ENCODE measurements around the gene TUBB. TPM values are rescaled to one million over a fixed set of nuclear protein-coding genes. Genes with fewer than 3 reads are reported as not detected.

The TUBB gene
- total and polyA plus RNA-seq, 9 of the 15 experiments (the other 6 are each of a cell fraction or from before 2014, with no cell fraction given), result 971 to 2,870 (median 1,478) TPM

- TF ChIP-seq, protein P1, sequence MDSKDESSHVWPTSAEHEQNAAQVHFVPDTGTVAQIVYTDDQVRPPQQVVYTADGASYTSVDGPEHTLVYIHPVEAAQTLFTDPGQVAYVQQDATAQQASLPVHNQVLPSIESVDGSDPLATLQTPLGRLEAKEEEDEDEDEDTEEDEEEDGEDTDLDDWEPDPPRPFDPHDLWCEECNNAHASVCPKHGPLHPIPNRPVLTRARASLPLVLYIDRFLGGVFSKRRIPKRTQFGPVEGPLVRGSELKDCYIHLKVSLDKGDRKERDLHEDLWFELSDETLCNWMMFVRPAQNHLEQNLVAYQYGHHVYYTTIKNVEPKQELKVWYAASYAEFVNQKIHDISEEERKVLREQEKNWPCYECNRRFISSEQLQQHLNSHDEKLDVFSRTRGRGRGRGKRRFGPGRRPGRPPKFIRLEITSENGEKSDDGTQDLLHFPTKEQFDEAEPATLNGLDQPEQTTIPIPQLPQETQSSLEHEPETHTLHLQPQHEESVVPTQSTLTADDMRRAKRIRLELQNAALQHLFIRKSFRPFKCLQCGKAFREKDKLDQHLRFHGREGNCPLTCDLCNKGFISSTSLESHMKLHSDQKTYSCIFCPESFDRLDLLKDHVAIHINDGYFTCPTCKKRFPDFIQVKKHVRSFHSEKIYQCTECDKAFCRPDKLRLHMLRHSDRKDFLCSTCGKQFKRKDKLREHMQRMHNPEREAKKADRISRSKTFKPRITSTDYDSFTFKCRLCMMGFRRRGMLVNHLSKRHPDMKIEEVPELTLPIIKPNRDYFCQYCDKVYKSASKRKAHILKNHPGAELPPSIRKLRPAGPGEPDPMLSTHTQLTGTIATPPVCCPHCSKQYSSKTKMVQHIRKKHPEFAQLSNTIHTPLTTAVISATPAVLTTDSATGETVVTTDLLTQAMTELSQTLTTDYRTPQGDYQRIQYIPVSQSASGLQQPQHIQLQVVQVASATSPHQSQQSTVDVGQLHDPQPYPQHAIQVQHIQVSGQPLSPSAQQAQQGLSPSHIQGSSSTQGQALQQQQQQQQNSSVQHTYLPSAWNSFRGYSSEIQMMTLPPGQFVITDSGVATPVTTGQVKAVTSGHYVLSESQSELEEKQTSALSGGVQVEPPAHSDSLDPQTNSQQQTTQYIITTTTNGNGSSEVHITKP (IDR thresholded peaks at IDR 0.05; ENCODE audit: partially characterized antibody), result peak; percentile 83
- no peak for TF ChIP-seq PPARD (CRISPR knock-in tag; IDR thresholded peaks at IDR 0.05)
- peak; percentile 82 for TF ChIP-seq MYC (IDR thresholded peaks at IDR 0.05; ENCODE audit: low read depth, low read length)
- peak; percentile 70 for TF ChIP-seq MYC (CRISPR knock-in tag; IDR thresholded peaks at IDR 0.05; ENCODE audit: borderline replicate concordance, low read depth)
- TF ChIP-seq HMG20A (CRISPR knock-in tag; conservative IDR thresholded peaks at IDR 0.05), result no peak
- TF ChIP-seq HDAC2 (IDR thresholded peaks at IDR 0.05), result peak; percentile 96
- TF ChIP-seq PYGO2 (tag; IDR thresholded peaks at IDR 0.05), result no peak
- TF ChIP-seq, protein P2, sequence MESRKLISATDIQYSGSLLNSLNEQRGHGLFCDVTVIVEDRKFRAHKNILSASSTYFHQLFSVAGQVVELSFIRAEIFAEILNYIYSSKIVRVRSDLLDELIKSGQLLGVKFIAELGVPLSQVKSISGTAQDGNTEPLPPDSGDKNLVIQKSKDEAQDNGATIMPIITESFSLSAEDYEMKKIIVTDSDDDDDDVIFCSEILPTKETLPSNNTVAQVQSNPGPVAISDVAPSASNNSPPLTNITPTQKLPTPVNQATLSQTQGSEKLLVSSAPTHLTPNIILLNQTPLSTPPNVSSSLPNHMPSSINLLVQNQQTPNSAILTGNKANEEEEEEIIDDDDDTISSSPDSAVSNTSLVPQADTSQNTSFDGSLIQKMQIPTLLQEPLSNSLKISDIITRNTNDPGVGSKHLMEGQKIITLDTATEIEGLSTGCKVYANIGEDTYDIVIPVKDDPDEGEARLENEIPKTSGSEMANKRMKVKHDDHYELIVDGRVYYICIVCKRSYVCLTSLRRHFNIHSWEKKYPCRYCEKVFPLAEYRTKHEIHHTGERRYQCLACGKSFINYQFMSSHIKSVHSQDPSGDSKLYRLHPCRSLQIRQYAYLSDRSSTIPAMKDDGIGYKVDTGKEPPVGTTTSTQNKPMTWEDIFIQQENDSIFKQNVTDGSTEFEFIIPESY (CRISPR knock-in tag; IDR thresholded peaks at IDR 0.05), result peak; percentile 60; the same call in 1 of the 2 replicates
- TF ChIP-seq HCFC1 (IDR thresholded peaks at IDR 0.05; ENCODE audit: low read depth, low read length), result no peak
- TF ChIP-seq, protein P3, sequence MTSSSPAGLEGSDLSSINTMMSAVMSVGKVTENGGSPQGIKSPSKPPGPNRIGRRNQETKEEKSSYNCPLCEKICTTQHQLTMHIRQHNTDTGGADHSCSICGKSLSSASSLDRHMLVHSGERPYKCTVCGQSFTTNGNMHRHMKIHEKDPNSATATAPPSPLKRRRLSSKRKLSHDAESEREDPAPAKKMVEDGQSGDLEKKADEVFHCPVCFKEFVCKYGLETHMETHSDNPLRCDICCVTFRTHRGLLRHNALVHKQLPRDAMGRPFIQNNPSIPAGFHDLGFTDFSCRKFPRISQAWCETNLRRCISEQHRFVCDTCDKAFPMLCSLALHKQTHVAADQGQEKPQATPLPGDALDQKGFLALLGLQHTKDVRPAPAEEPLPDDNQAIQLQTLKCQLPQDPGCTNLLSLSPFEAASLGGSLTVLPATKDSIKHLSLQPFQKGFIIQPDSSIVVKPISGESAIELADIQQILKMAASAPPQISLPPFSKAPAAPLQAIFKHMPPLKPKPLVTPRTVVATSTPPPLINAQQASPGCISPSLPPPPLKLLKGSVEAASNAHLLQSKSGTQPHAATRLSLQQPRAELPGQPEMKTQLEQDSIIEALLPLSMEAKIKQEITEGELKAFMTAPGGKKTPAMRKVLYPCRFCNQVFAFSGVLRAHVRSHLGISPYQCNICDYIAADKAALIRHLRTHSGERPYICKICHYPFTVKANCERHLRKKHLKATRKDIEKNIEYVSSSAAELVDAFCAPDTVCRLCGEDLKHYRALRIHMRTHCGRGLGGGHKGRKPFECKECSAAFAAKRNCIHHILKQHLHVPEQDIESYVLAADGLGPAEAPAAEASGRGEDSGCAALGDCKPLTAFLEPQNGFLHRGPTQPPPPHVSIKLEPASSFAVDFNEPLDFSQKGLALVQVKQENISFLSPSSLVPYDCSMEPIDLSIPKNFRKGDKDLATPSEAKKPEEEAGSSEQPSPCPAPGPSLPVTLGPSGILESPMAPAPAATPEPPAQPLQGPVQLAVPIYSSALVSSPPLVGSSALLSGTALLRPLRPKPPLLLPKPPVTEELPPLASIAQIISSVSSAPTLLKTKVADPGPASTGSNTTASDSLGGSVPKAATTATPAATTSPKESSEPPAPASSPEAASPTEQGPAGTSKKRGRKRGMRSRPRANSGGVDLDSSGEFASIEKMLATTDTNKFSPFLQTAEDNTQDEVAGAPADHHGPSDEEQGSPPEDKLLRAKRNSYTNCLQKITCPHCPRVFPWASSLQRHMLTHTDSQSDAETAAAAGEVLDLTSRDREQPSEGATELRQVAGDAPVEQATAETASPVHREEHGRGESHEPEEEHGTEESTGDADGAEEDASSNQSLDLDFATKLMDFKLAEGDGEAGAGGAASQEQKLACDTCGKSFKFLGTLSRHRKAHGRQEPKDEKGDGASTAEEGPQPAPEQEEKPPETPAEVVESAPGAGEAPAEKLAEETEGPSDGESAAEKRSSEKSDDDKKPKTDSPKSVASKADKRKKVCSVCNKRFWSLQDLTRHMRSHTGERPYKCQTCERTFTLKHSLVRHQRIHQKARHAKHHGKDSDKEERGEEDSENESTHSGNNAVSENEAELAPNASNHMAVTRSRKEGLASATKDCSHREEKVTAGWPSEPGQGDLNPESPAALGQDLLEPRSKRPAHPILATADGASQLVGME (CRISPR knock-in tag; IDR thresholded peaks at IDR 0.05), result peak; percentile 50
- peak; percentile 96 for TF ChIP-seq FOSL1 (tag; conservative IDR thresholded peaks at IDR 0.05)
- peak; percentile 63 for TF ChIP-seq ZNF511 (CRISPR knock-in tag; IDR thresholded peaks at IDR 0.05)
- no peak for TF ChIP-seq ZNF589 (CRISPR knock-in tag; IDR thresholded peaks at IDR 0.05; ENCODE audit: low read depth)
- no peak for TF ChIP-seq NCOA2 (IDR thresholded peaks at IDR 0.05; ENCODE audit: partially characterized antibody in 2 of 2)
- peak; percentile 76 for TF ChIP-seq OTX1 (CRISPR knock-in tag; IDR thresholded peaks at IDR 0.05)
- TF ChIP-seq CBX5 (IDR thresholded peaks at IDR 0.05; ENCODE audit: borderline replicate concordance, low read depth), result no peak
These were observed 33.1 kb upstream of the TUBB start (continued) for GRCh38 chr6:30686908-30687658.

Measured in K562 (cell line).